NCI-H748 treated with DMSO at 0.1 percent for 48 hours (cell line): ENCODE measurements around the gene AGAP2.

ENCODE experiments used
- DNase-seq: peaks from one replicate; lab custom pipeline; 2025; lab: John Stamatoyannopoulos, UW

Gene AGAP2

GRCh38 chr12:57736741-57737466 is 1.6 kb downstream of the AGAP2 start:
- peak; percentile 55 for DNase-seq

- peak; percentile 55 for DNase-seq
Measured at GRCh38 chr12:57735952-57736740, 2.4 kb downstream of the AGAP2 start.

DNA sequence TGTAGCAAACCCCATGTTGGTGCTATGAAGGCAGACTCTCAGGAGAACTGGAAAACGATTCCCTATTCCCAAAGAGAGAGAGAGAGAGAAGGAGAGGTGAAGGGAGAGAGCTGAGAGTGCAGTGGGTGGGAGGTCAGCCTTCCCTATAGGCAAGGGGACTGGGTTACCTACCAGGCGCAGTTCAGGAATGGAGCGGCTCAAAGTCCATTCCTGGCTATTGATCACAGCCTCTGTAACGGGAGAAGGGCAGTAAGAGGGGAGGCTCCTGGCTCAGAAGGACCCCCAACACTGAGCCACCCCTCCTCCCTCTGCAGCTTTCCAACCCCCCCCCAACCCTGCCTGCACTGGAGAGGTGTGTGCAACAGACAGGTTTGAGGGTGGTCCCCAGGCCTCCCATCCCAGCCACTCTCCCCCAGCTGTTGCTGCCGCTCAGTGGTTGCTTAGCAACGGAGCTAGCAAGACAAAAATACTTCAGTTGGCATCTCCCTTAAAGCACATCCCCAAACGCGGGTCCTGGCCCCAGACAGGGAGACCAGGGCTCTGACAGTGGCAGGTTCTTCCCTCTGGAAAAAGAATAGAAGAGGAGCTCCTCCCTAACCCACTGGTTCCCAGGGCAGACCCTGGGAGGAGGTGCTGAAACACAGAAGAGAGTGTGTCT is 3.2 kb downstream of the AGAP2 start:
- DNase-seq: peak; percentile 54

- no peak for DNase-seq
Measured at GRCh38 chr12:57734591-57734990, 4.0 kb downstream of the AGAP2 start.

GRCh38 chr12:57733928-57734327 is 4.6 kb downstream of the AGAP2 start:
- DNase-seq: no peak

DNA sequence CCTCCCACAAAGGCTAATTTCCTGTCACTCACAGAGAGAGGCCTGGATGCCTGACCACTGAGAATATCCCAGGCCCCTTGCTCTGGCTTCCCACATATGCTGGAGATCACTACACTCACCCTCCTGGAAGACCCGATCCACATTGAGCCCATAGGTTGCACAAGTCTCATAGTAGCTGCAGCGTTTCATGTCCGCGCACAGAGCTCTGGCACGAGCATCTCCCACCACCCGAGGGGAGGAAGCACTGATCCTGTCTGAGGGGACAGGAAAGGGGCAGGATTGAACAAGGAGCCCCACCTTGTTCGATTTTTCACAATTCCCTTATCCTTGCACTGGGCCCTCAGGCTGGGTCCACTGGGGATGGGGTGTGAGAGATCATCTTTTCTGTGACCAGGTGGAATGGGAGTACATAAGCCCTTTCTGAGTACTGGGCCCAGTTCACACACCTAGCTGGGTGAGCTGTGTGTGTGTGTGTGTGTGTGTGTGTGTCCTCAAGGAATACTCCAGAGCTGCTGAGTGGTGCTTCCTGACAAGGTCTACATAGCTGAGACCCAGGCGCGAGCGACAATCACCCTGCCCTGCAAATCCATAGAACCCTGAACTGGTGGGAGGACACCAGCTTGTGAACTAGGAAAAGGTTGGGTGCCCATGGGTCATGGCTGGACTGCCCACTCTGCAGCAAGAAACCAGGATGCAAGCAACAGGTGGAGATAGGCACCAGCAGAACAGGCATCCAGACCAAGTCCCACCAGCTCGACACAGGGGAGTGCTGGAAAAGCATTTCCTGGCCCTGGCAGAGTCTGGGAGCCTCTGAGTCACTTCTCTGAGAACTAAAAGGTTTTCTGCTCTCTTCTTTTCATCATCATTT is 5.6 kb downstream of the AGAP2 start:
- DNase-seq: no peak

- DNase-seq: no peak
Measured at GRCh38 chr12:57732270-57732669, 6.3 kb downstream of the AGAP2 start.

- no peak for DNase-seq
Measured at GRCh38 chr12:57731411-57732080, 7.0 kb downstream of the AGAP2 start.

- no peak for DNase-seq
Measured at GRCh38 chr12:57730336-57731067, 8.0 kb downstream of the AGAP2 start.

DNA sequence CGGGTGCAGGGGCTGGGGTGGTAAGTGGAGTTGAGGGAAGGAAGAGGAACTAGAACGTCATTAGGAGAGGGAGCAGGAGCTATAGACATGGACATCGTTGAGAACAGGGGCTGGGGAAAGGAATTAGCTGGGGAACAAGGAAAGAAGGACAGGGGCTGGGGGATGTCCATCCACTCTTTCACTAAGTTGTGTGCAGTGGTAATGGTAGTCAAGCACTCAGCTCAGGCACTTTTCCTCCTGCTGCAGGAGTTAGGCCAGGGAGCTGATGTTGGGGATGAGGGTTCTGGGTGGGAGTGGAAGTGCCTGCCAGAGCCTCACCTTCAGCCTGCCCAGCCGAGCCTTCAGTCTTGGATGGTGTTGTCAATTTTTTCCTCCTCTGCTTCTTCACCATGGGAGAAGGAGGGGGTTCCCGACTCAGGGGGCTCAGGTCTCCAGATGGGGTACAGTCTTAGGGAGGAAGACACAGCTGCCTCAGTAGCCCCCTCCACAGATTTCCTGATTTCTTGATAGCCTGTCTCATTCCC is 9.2 kb downstream of the AGAP2 start:
- DNase-seq: no peak

GRCh38 chr12:57727758-57728395 is 10.7 kb downstream of the AGAP2 start:
- no peak for DNase-seq

DNA sequence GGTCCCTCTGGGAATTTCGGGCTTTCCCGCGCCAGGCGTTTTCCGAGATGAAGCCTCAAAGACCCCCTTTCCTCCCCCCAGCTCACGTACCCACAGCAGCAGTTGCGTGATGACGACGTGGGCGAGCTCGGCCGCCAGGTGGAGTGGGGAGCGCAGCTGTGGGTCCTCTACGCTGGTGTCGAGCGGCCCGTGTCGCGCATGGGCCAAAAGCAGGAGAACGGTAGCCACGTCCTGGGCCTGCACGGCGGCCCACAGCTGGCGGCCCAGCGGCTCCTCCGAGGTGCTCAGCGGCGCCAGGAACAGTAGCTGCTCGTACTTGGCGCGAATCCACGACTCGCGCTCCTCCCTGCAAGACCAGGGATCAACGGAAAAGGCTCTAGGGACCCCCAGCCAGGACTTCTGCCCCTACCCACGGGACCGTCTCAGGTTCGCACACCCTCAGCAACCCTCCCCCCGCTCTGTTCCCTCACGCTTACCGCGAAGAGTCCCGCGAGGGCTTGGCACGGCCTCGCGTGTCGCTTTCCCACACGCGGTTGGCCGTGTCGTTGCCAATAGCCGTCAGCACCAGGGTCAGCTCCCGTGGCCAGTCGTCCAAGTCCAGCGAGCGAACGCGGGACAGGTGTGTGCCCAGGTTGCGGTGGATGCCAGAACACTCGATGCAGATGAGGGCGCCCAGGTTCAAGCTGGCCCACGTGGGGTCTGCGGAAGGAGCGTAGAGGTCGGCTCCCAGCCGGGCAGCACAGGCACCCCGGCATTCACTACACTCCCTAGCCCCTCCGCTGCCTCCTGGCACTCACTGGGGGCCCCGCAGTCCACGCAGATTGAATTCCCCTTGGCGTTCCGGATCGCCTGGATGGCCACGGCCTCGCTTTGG is 11.4 kb downstream of the AGAP2 start:
- no peak for DNase-seq

- DNase-seq: peak; percentile 79
Measured at GRCh38 chr12:57726151-57726883, 12.2 kb downstream of the AGAP2 start.

- no peak for DNase-seq
Measured at GRCh38 chr12:57725851-57726150, 12.7 kb downstream of the AGAP2 start.

DNA sequence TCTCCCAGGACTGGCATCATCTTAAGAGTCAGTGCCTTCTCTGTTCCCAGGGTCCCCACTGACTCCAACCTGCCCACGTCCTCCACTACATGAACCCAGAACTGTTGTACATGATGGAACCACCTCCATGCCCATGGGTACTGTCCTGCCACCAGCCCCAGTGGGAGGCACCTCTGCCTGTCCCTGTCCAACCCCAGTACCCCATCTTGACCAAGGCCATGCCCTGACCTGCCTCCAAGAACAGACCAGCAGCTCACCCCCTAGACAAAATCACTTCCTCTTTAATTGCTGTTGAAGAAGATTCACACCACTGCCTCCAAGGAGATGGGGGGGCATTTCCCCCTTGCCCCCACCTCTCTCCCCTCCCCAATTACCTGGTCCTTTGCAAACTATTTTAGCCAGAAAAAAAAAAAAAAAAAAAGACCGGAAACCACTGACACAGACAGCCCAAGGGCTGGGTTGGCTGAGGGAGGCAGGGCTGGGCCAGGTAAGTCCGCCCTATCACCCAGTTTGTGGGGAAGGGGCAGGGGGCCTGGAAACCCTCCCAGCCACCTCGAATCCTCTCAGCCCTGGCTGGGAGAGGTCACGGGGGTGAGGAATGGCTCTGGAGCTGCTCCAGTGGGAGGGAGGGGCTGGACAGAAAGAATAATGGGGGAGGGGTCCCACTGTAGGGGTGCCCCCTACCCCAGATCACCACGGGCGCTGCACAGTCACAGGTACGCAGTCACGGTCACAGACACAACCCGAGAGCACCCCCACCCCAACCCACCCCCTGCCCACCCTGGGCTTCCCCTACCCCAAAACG is 13.4 kb downstream of the AGAP2 start:
- DNase-seq: no peak

- no peak for DNase-seq
Measured at GRCh38 chr12:57724003-57724935, 14.3 kb downstream of the AGAP2 start.

GRCh38 chr12:57723630-57723962 is 14.9 kb downstream of the AGAP2 start:
- no peak for DNase-seq
